Activated naive CD8-positive, alpha-beta T cell treated with anti-CD3 and anti-CD28 coated beads, Interleukin-2, amount 50 U/mL, for 24 hours (primary cell): ENCODE data around the gene MDGA2.

Experiments used
- ATAC-seq: fragments of 150-1000 bp; cut with Tn5 transposase; one replicate; pipeline ENCODE4 v1.10.0; 2021
- DNase-seq: peaks from one replicate; pipeline ENCODE4 v3.0.0; 2021
- H3K27ac Mint-ChIP-seq: one replicate; pipeline ENCODE4 v1.8.0; 2021; ENCODE audit warnings: mild to moderate bottlenecking, mixed read lengths
- H3K27me3 Mint-ChIP-seq: one replicate; pipeline ENCODE4 v1.8.0; 2021; ENCODE audit warnings: mixed read lengths
- H3K36me3 Mint-ChIP-seq: one replicate; pipeline ENCODE4 v1.8.0; 2021; ENCODE audit warnings: low read depth, mixed read lengths
- H3K4me1 Mint-ChIP-seq: one replicate; pipeline ENCODE4 v1.8.0; 2021; ENCODE audit warnings: mixed read lengths
- H3K4me3 Mint-ChIP-seq: one replicate; pipeline ENCODE4 v1.8.0; 2021; ENCODE audit warnings: mild to moderate bottlenecking, moderate library complexity, mixed read lengths
- H3K9me3 Mint-ChIP-seq: one replicate; pipeline ENCODE4 v1.8.0; 2021; ENCODE audit warnings: mixed read lengths

The MDGA2 gene

DNA sequence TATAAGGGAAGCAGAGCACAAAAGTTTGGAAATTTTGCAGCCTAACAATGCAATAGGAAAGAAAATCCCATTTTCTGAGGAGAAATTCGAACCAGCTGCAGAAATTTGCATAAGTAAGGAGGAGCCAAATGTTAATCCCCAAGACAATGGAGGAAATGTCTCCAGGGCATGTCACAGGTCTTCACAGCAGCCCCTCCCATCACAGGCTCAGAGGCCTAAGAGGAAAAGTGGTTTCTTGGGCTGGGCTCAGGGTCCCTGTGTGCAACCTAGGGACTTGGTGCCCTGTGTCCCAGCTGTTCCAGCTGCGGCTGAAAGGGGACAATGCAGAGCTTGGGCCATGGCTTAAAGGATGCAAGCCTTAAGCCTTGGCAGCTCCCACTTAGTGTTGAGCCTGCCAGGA, 190.0 kb downstream of the MDGA2 start:
- no peak overlapping the region for H3K27ac Mint-ChIP-seq
- no peak overlapping the region for H3K4me3 Mint-ChIP-seq
- DNase-seq (no peak), ATAC-seq (no peak)
- peaks cover 3% of the 10 kb centered on the region for H3K9me3 Mint-ChIP-seq
- no peaks in the 10 kb centered on the region for H3K27me3 Mint-ChIP-seq
- no peaks in the 10 kb centered on the region for H3K36me3 Mint-ChIP-seq
- no peaks in the 10 kb centered on the region for H3K4me1 Mint-ChIP-seq

DNA sequence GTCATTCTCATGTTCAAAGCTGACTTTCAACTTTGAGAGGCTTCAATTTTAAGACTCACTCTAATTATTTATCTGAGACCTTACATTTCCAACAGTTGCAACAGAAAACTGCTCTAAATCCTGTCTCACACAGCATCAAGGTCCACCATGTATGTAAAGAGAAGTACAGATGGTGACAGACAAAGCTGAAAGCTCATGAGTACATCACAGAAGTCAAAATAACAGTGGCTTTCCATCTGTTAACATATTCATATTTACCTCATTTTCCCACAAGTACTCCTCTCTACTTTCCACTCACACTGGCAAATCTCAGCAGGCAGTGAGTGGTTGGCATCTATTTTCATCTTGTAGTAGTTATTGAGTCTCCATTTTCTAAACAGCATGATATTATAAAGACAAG, 192.0 kb downstream of the MDGA2 start:
- no peaks in the 10 kb centered on the region for H3K4me1 Mint-ChIP-seq
- H3K9me3 Mint-ChIP-seq: peaks cover 3% of the 10 kb centered on the region
- no peak overlapping the region for H3K4me3 Mint-ChIP-seq
- no peak overlapping the region for H3K27ac Mint-ChIP-seq
- no peaks in the 10 kb centered on the region for H3K27me3 Mint-ChIP-seq
- ATAC-seq (no peak), DNase-seq (no peak)
- H3K36me3 Mint-ChIP-seq: no peaks in the 10 kb centered on the region

GRCh38 chr14:47471075-47471474, 204.3 kb downstream of the MDGA2 start:
- H3K36me3 Mint-ChIP-seq: no peaks in the 10 kb centered on the region
- no peak overlapping the region for H3K27ac Mint-ChIP-seq
- peaks cover 7% of the 10 kb centered on the region for H3K9me3 Mint-ChIP-seq
- ATAC-seq (no peak), DNase-seq (no peak)
- no peaks in the 10 kb centered on the region for H3K4me1 Mint-ChIP-seq
- H3K4me3 Mint-ChIP-seq: no peak overlapping the region
- H3K27me3 Mint-ChIP-seq: no peaks in the 10 kb centered on the region

DNA sequence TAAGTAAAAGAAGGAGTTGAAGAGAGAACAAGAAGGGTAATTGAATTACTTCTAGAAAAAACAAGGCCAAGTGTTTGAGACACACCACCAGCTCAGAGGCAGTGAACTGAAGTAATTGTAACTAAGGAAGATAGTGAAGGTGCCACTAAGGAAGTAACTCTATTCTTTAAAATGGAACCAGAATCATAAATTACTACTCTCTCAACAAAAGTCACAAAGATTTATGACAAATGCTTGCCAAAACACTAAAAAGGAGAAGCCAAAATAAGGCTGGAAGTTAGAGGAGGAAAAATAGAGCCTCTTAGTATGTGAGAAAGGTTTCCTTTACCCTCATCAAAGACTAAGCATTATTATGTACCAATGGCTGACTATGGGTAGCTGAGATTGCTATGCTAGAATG, 208.5 kb downstream of the MDGA2 start:
- Mint-ChIP-seq H3K27ac (no peak overlapping the region), H3K4me1 (no peaks in the 10 kb centered on the region), H3K36me3 (no peaks in the 10 kb centered on the region), H3K9me3 (peaks cover 4% of the 10 kb centered on the region), H3K4me3 (no peak overlapping the region), H3K27me3 (no peaks in the 10 kb centered on the region)
- ATAC-seq: no peak
- DNase-seq: no peak

DNA sequence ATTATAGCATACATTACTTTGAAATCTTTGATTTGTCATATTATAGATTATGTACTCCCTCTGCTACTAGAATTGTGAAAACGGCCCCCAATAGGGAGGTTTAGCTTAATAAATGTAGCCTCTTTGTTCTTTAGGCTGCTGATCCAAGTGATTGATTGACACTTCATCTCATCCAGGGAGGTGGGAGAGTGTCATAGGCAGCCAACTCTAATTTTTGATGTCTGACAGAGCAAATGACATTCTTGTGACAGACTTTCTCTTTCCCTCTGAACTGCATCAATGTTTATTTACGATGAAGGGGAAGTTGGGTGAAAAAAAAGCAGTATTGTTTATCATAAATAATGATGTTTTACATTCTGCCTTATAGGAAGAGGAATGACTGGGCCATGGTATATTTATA, 221.4 kb downstream of the MDGA2 start:
- Mint-ChIP-seq H3K4me3 (no peak overlapping the region), H3K27ac (no peak overlapping the region), H3K36me3 (no peaks in the 10 kb centered on the region), H3K4me1 (no peaks in the 10 kb centered on the region), H3K9me3 (no peaks in the 10 kb centered on the region), H3K27me3 (no peaks in the 10 kb centered on the region)
- no peak for DNase-seq
- no peak for ATAC-seq

- H3K9me3 Mint-ChIP-seq: no peaks in the 10 kb centered on the region
- H3K4me3 Mint-ChIP-seq: no peak overlapping the region
- no peak for DNase-seq
- no peak overlapping the region for H3K27ac Mint-ChIP-seq
- no peaks in the 10 kb centered on the region for H3K27me3 Mint-ChIP-seq
- ATAC-seq: no peak
- H3K4me1 Mint-ChIP-seq: no peaks in the 10 kb centered on the region
- H3K36me3 Mint-ChIP-seq: no peaks in the 10 kb centered on the region
These were observed 228.3 kb downstream of the MDGA2 start for GRCh38 chr14:47447076-47447475.

- H3K9me3 Mint-ChIP-seq: no peaks in the 10 kb centered on the region
- H3K4me1 Mint-ChIP-seq: no peaks in the 10 kb centered on the region
- ATAC-seq: no peak
- H3K27me3 Mint-ChIP-seq: no peaks in the 10 kb centered on the region
- no peaks in the 10 kb centered on the region for H3K36me3 Mint-ChIP-seq
- DNase-seq: no peak
- no peak overlapping the region for H3K4me3 Mint-ChIP-seq
- no peak overlapping the region for H3K27ac Mint-ChIP-seq
These were observed 233.2 kb downstream of the MDGA2 start for GRCh38 chr14:47442211-47442610.

GRCh38 chr14:47439953-47440352, 235.5 kb downstream of the MDGA2 start:
- Mint-ChIP-seq H3K4me3 (no peak overlapping the region), H3K27me3 (no peaks in the 10 kb centered on the region), H3K27ac (no peak overlapping the region), H3K9me3 (no peaks in the 10 kb centered on the region), H3K36me3 (no peaks in the 10 kb centered on the region), H3K4me1 (no peaks in the 10 kb centered on the region)
- DNase-seq (no peak), ATAC-seq (no peak)

GRCh38 chr14:47438650-47439140, 236.7 kb downstream of the MDGA2 start:
- no peak for DNase-seq
- H3K4me3 Mint-ChIP-seq: no peak overlapping the region
- H3K36me3 Mint-ChIP-seq: no peaks in the 10 kb centered on the region
- H3K27me3 Mint-ChIP-seq: no peaks in the 10 kb centered on the region
- no peak for ATAC-seq
- no peak overlapping the region for H3K27ac Mint-ChIP-seq
- no peaks in the 10 kb centered on the region for H3K9me3 Mint-ChIP-seq
- H3K4me1 Mint-ChIP-seq: no peaks in the 10 kb centered on the region

- Mint-ChIP-seq H3K4me3 (no peak overlapping the region), H3K27ac (no peak overlapping the region), H3K4me1 (no peaks in the 10 kb centered on the region), H3K9me3 (peaks cover 5% of the 10 kb centered on the region), H3K36me3 (no peaks in the 10 kb centered on the region), H3K27me3 (no peaks in the 10 kb centered on the region)
- no peak for ATAC-seq
- no peak for DNase-seq
These were observed 240.0 kb downstream of the MDGA2 start for GRCh38 chr14:47435331-47435965.

- Mint-ChIP-seq H3K4me3 (no peak overlapping the region), H3K4me1 (no peaks in the 10 kb centered on the region), H3K36me3 (no peaks in the 10 kb centered on the region), H3K9me3 (peaks cover 12% of the 10 kb centered on the region), H3K27ac (no peak overlapping the region), H3K27me3 (no peaks in the 10 kb centered on the region)
- ATAC-seq: no peak
- no peak for DNase-seq
These were observed 247.8 kb downstream of the MDGA2 start for GRCh38 chr14:47427629-47428028.

GRCh38 chr14:47425302-47425701, 250.1 kb downstream of the MDGA2 start:
- ATAC-seq: no peak
- no peak for DNase-seq
- Mint-ChIP-seq H3K36me3 (no peaks in the 10 kb centered on the region), H3K9me3 (peaks cover 7% of the 10 kb centered on the region), H3K4me1 (no peaks in the 10 kb centered on the region), H3K4me3 (no peak overlapping the region), H3K27ac (no peak overlapping the region), H3K27me3 (no peaks in the 10 kb centered on the region)

DNA sequence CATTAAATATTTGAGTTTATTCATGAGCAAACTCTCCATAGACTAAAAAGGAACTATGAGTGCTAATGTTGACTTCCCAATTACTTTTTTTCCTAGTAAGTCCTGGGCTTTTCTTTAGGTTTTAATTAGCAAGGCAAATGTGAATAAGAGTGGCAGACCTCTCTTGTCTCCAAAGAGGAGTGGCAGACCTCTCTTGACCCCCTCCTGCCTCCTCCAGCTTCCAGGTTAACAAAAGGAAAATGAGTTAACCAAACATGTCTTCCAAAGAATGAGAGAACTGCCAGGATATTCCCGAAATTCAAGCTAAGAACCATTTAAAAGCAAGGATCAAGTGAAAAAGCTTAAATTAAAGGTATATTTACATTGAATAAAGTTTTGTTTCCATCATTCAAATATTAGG, 253.2 kb downstream of the MDGA2 start:
- H3K27me3 Mint-ChIP-seq: no peaks in the 10 kb centered on the region
- peaks cover 5% of the 10 kb centered on the region for H3K9me3 Mint-ChIP-seq
- no peaks in the 10 kb centered on the region for H3K4me1 Mint-ChIP-seq

GRCh38 chr14:47411523-47411922, 263.9 kb downstream of the MDGA2 start:
- DNase-seq (no peak), ATAC-seq (no peak)
- no peak overlapping the region for H3K27ac Mint-ChIP-seq
- H3K9me3 Mint-ChIP-seq: peaks cover 12% of the 10 kb centered on the region
- H3K27me3 Mint-ChIP-seq: no peaks in the 10 kb centered on the region
- no peaks in the 10 kb centered on the region for H3K36me3 Mint-ChIP-seq
- no peaks in the 10 kb centered on the region for H3K4me1 Mint-ChIP-seq
- no peak overlapping the region for H3K4me3 Mint-ChIP-seq

More for the DNA sequence above, 253.2 kb downstream of the MDGA2 start:
- Mint-ChIP-seq H3K27ac (no peak overlapping the region), H3K36me3 (no peaks in the 10 kb centered on the region), H3K4me3 (no peak overlapping the region)
- no peak for DNase-seq
- ATAC-seq: no peak

DNA sequence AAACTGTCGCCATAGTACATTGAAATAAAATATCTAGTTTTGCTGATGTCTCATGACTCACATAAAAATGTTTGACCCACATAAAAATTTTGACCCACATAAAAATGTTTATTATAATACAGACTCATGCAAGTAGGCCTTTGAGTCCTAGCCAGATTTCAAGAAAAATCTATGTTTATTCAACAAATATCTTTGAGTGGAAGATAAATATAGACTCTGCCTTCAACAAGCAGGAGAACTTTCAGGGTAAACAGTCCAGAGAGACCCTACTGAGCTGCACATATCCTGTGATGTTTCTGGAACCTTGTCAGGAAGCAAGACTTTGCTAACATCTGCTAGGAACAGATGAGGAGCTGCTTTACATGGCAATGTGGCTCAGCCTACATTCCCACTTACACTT, 283.1 kb downstream of the MDGA2 start:
- no peaks in the 10 kb centered on the region for H3K27me3 Mint-ChIP-seq
- H3K36me3 Mint-ChIP-seq: no peaks in the 10 kb centered on the region
- no peaks in the 10 kb centered on the region for H3K4me1 Mint-ChIP-seq
- DNase-seq (no peak), ATAC-seq (no peak)
- no peak overlapping the region for H3K4me3 Mint-ChIP-seq
- no peak overlapping the region for H3K27ac Mint-ChIP-seq
- peaks cover 6% of the 10 kb centered on the region for H3K9me3 Mint-ChIP-seq
